GM19238 (cell line): ENCODE data around the gene ITIH5.

Source experiments
- DNase-seq: peaks from one replicate; pipeline ENCODE4 v3.0.0; 2011; ENCODE audit warnings: low spot score; ENCODE audit not compliant: insufficient read length

The ITIH5 gene

GRCh38 chr10:7520507-7521485, 146.0 kb downstream of the ITIH5 start:
- no peak for DNase-seq

GRCh38 chr10:7519351-7519750, 147.4 kb downstream of the ITIH5 start:
- DNase-seq = no peak

- no peak for DNase-seq
These were observed 148.1 kb downstream of the ITIH5 start for GRCh38 chr10:7518693-7519092.

GRCh38 chr10:7515439-7515838, 151.3 kb downstream of the ITIH5 start:
- DNase-seq = no peak

- DNase-seq = no peak
These were observed 152.8 kb downstream of the ITIH5 start for GRCh38 chr10:7513936-7514335.

GRCh38 chr10:7513455-7513854, 153.3 kb downstream of the ITIH5 start:
- no peak for DNase-seq

GRCh38 chr10:7512487-7512886, 154.3 kb downstream of the ITIH5 start:
- no peak for DNase-seq

- DNase-seq = no peak
These were observed 155.2 kb downstream of the ITIH5 start for GRCh38 chr10:7511612-7512011.
